HEK293 (cell line): ENCODE measurements around the gene CDK9.

Experiments
- CTCF ChIA-PET: fragments of 350-600 bp; formaldehyde crosslinking; extraction: SDS; loops from one replicate; lab custom pipeline; 2021; ENCODE audit warnings: antibody characterized with exemption; lab: Yijun Ruan, JAX
- POLR2A ChIA-PET: fragments of 300-600 bp; formaldehyde crosslinking; extraction: SDS; loops from one replicate; lab custom pipeline; 2020; ENCODE audit warnings: antibody characterized with exemption, inconsistent platforms; lab: Yijun Ruan, JAX
- H3K27ac ChIP-seq: fragments of 200-500 bp; sonication (Bioruptor generic); 2 replicates; pipeline ENCODE4 v1.5.1; 2014; ENCODE audit warnings: low read depth, low read length, control low read depth, inconsistent platforms; ENCODE audit errors: extremely low read depth
- H3K36me3 ChIP-seq, 2 experiments: fragments of 200-500 bp in 1 of 2; sonication (Bioruptor generic) in 1 of 2; 1 replicate in 1 of 2; 2 replicates in 1 of 2; pipeline ENCODE4 v1.5.1; 2014 to 2017; ENCODE audit warnings: inconsistent platforms in 2 of 2, low read length in 2 of 2; ENCODE audit not compliant: control insufficient read depth in 2 of 2, insufficient read depth in 1 of 2
- H3K4me1 ChIP-seq: fragments of 200-500 bp; sonication (Bioruptor generic); 2 replicates; pipeline ENCODE4 v1.5.1; 2014; ENCODE audit warnings: mild to moderate bottlenecking, low read length, inconsistent platforms; ENCODE audit not compliant: control insufficient read depth, insufficient read depth
- H3K4me3 ChIP-seq: 2 replicates; pipeline ENCODE4 v1.5.1; 2011; ENCODE audit warnings: low read depth, mild to moderate bottlenecking, control low read depth, low read length, moderate library complexity
- H3K9me3 ChIP-seq: fragments of 200-500 bp; sonication (Bioruptor generic); 2 replicates; pipeline ENCODE4 v1.5.1; 2014; ENCODE audit warnings: low read depth, low read length, inconsistent platforms; ENCODE audit not compliant: control insufficient read depth, insufficient read depth
- KLF16 ChIP-seq: fragments of 450-650 bp; formaldehyde crosslinking; IDR thresholded peaks from 2 replicates; pipeline ENCODE4 v1.5.1; 2017; ENCODE audit warnings: missing biosample characterization, missing genetic modification characterization
- RBAK ChIP-seq: fragments of 450-650 bp; formaldehyde crosslinking; IDR thresholded peaks from 2 replicates; pipeline ENCODE4 v1.5.1; 2016; ENCODE audit warnings: missing biosample characterization, missing genetic modification characterization
- SALL2 ChIP-seq: fragments of 450-650 bp; formaldehyde crosslinking; IDR thresholded peaks from 2 replicates; pipeline ENCODE4 v1.5.0; 2017; ENCODE audit warnings: missing biosample characterization, mild to moderate bottlenecking, missing genetic modification characterization, borderline replicate concordance
- SP2 ChIP-seq: fragments of 450-650 bp; formaldehyde crosslinking; IDR thresholded peaks from 2 replicates; pipeline ENCODE4 v1.5.1; 2016; ENCODE audit warnings: missing biosample characterization, missing genetic modification characterization
- SP3 ChIP-seq: fragments of 450-650 bp; formaldehyde crosslinking; IDR thresholded peaks from 2 replicates; pipeline ENCODE4 v1.5.1; 2016; ENCODE audit warnings: missing biosample characterization, missing genetic modification characterization
- ZBTB7A ChIP-seq: fragments of 450-650 bp; formaldehyde crosslinking; IDR thresholded peaks from 2 replicates; pipeline ENCODE4 v1.5.1; 2016; ENCODE audit warnings: low read depth, missing biosample characterization, missing genetic modification characterization
- ZFP37 ChIP-seq: fragments of 450-650 bp; formaldehyde crosslinking; IDR thresholded peaks from 2 replicates; pipeline ENCODE4 v1.5.1; 2016; ENCODE audit warnings: missing biosample characterization, missing genetic modification characterization
- ZNF157 ChIP-seq: fragments of 450-650 bp; formaldehyde crosslinking; IDR thresholded peaks from 2 replicates; pipeline ENCODE4 v1.5.1; 2016; ENCODE audit warnings: missing biosample characterization, missing genetic modification characterization
- ZNF214 ChIP-seq: fragments of 450-650 bp; formaldehyde crosslinking; IDR thresholded peaks from 2 replicates; pipeline ENCODE4 v1.5.1; 2017; ENCODE audit warnings: missing biosample characterization, mild to moderate bottlenecking, missing genetic modification characterization, borderline replicate concordance
- ZNF48 ChIP-seq: fragments of 450-650 bp; formaldehyde crosslinking; IDR thresholded peaks from 2 replicates; pipeline ENCODE4 v1.5.1; 2016; ENCODE audit warnings: missing biosample characterization, missing genetic modification characterization
- ZNF600 ChIP-seq: fragments of 450-650 bp; formaldehyde crosslinking; IDR thresholded peaks from 2 replicates; pipeline ENCODE4 v1.5.1; 2016; ENCODE audit warnings: missing biosample characterization, missing genetic modification characterization
- ZNF610 ChIP-seq: fragments of 450-650 bp; formaldehyde crosslinking; IDR thresholded peaks from 2 replicates; pipeline ENCODE4 v1.5.1; 2016; ENCODE audit warnings: missing biosample characterization, missing genetic modification characterization, borderline replicate concordance
- ZNF626 ChIP-seq: fragments of 450-650 bp; sonication (Bioruptor Pico); formaldehyde crosslinking; IDR thresholded peaks from 2 replicates; pipeline ENCODE4 v1.5.1; 2018; ENCODE audit warnings: missing biosample characterization, missing genetic modification characterization, inconsistent platforms
- ZNF701 ChIP-seq: fragments of 450-650 bp; formaldehyde crosslinking; IDR thresholded peaks from 2 replicates; pipeline ENCODE4 v1.5.1; 2016; ENCODE audit warnings: missing biosample characterization, missing genetic modification characterization
- ZSCAN30 ChIP-seq: fragments of 450-650 bp; IDR thresholded peaks from 2 replicates; pipeline ENCODE4 v1.5.1; 2018; ENCODE audit warnings: missing biosample characterization, mild to moderate bottlenecking, missing genetic modification characterization, moderate library complexity
- TF ChIP-seq, protein P1 (sequence below): IDR thresholded peaks from 2 replicates; pipeline ENCODE4 v1.6.1; 2011; ENCODE audit warnings: mild to moderate bottlenecking, low read depth, low read length, borderline replicate concordance
- TF ChIP-seq, protein P2 (sequence below): fragments of 450-650 bp; formaldehyde crosslinking; IDR thresholded peaks from 2 replicates; pipeline ENCODE4 v1.5.1; 2016; ENCODE audit warnings: missing biosample characterization, missing genetic modification characterization
- TF ChIP-seq, protein P3 (sequence below): fragments of 450-650 bp; formaldehyde crosslinking; IDR thresholded peaks from 2 replicates; pipeline ENCODE4 v1.5.1; 2016; ENCODE audit warnings: missing biosample characterization, missing genetic modification characterization
- TF ChIP-seq, protein P4 (sequence below): fragments of 450-650 bp; formaldehyde crosslinking; IDR thresholded peaks from 2 replicates; pipeline ENCODE4 v1.5.1; 2016; ENCODE audit warnings: missing biosample characterization, missing genetic modification characterization
- TF ChIP-seq, protein P5 (sequence below): fragments of 450-650 bp; formaldehyde crosslinking; IDR thresholded peaks from 2 replicates; pipeline ENCODE4 v1.5.1; 2017; ENCODE audit warnings: missing biosample characterization, missing genetic modification characterization
- TF ChIP-seq, protein P6 (sequence below): fragments of 450-650 bp; formaldehyde crosslinking; IDR thresholded peaks from 2 replicates; pipeline ENCODE4 v1.5.1; 2016; ENCODE audit warnings: missing biosample characterization, missing genetic modification characterization
- TF ChIP-seq, protein P7 (sequence below): fragments of 450-650 bp; formaldehyde crosslinking; IDR thresholded peaks from 2 replicates; pipeline ENCODE4 v1.5.1; 2016; ENCODE audit warnings: missing biosample characterization, missing genetic modification characterization, borderline replicate concordance

Gene CDK9

DNA sequence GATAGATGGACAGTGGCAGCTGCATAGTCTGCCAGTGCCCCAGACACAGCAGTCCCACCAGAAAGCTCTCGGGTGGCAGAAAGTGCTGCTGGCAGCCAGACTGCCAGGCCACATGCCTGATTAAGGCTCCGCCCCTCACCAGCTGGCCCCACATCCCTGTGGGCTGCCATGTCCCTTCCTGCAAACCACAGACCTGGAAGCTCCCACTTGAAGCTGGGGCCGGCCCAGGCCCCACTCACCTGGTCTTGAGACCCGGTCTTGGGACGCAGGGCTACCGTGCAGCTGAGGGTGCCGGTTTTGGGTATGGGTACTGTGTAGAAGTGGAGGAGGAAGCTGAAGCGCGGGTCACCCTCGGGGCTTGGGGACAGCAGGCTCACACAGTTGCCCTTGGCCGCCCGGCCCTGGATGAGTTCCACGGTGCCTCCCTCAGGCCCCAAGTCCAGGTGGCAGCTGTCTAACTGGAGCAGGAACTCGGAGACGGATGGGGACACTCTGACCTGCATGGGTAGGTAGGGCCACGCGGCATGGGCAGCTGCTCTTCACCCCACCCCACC, 32.1 kb downstream of the CDK9 start:
- POLR2A ChIA-PET = interaction anchor here (1.3 kb wide), 2 partner anchors 9 to 10 kb away, joined by 5 to 8 read pairs; no protein-coding TSS in a partner anchor
- H3K4me1 ChIP-seq = no peaks in the 10 kb centered on the region
- TF ChIP-seq ZFP37 (no peak), KLF16 (tag by site-specific recombination) (no peak), ZNF600 (tag by site-specific recombination) (no peak), ZNF214 (tag by site-specific recombination) (no peak), ZNF48 (tag by site-specific recombination) (no peak), ZNF626 (tag by site-specific recombination) (no peak), ZNF157 (no peak), SP2 (tag by site-specific recombination) (no peak), ZSCAN30 (tag by site-specific recombination) (no peak)
- TF ChIP-seq, protein P1, sequence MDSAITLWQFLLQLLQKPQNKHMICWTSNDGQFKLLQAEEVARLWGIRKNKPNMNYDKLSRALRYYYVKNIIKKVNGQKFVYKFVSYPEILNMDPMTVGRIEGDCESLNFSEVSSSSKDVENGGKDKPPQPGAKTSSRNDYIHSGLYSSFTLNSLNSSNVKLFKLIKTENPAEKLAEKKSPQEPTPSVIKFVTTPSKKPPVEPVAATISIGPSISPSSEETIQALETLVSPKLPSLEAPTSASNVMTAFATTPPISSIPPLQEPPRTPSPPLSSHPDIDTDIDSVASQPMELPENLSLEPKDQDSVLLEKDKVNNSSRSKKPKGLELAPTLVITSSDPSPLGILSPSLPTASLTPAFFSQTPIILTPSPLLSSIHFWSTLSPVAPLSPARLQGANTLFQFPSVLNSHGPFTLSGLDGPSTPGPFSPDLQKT = no peak
- TF ChIP-seq, protein P2, sequence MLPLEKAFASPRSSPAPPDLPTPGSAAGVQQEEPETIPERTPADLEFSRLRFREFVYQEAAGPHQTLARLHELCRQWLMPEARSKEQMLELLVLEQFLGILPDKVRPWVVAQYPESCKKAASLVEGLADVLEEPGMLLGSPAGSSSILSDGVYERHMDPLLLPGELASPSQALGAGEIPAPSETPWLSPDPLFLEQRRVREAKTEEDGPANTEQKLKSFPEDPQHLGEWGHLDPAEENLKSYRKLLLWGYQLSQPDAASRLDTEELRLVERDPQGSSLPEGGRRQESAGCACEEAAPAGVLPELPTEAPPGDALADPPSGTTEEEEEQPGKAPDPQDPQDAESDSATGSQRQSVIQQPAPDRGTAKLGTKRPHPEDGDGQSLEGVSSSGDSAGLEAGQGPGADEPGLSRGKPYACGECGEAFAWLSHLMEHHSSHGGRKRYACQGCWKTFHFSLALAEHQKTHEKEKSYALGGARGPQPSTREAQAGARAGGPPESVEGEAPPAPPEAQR (tag by site-specific recombination) = no peak
- TF ChIP-seq, all 188 proteins: peak for 0
- no peak overlapping the region for H3K27ac ChIP-seq
- no peak overlapping the region for H3K4me3 ChIP-seq
- peaks cover 0 to 23% of the 10 kb centered on the region in 2 experiments; a peak in 1 of 3 replicates for H3K36me3 ChIP-seq
- no peaks in the 10 kb centered on the region for H3K9me3 ChIP-seq
- CTCF ChIA-PET = interaction anchor here (0.9 to 1.2 kb wide), 3 partner anchors 12 to 83 kb away, joined by 3 to 4 read pairs (median 3); partner anchors contain the start of gene TOR2A

DNA sequence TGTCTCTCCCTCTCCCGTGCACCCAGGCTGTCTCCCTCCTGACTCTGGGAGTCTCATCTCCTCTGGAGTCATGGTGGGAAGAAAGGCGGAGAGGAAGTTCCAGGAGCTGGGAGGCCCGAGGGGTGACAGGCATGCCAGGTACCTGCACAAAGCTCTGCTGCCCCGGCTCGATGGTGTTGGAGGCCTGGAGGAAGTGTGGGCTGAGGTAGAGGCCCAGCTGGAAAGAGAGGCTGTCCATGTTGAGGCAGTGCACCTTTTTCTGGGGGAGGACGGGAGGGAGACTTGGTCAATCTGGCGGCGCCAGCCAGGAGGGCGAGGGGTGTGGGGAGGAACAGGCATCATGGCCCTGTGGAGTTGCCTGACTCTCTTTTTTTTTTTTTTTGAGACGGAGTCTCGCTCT, 32.7 kb downstream of the CDK9 start:
- POLR2A ChIA-PET = no interaction called here
- TF ChIP-seq, protein P3, sequence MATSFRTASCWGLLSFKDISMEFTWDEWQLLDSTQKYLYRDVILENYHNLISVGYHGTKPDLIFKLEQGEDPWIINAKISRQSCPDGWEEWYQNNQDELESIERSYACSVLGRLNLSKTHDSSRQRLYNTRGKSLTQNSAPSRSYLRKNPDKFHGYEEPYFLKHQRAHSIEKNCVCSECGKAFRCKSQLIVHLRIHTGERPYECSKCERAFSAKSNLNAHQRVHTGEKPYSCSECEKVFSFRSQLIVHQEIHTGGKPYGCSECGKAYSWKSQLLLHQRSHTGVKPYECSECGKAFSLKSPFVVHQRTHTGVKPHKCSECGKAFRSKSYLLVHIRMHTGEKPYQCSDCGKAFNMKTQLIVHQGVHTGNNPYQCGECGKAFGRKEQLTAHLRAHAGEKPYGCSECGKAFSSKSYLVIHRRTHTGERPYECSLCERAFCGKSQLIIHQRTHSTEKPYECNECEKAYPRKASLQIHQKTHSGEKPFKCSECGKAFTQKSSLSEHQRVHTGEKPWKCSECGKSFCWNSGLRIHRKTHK (tag by site-specific recombination) = no peak
- TF ChIP-seq, protein P4, sequence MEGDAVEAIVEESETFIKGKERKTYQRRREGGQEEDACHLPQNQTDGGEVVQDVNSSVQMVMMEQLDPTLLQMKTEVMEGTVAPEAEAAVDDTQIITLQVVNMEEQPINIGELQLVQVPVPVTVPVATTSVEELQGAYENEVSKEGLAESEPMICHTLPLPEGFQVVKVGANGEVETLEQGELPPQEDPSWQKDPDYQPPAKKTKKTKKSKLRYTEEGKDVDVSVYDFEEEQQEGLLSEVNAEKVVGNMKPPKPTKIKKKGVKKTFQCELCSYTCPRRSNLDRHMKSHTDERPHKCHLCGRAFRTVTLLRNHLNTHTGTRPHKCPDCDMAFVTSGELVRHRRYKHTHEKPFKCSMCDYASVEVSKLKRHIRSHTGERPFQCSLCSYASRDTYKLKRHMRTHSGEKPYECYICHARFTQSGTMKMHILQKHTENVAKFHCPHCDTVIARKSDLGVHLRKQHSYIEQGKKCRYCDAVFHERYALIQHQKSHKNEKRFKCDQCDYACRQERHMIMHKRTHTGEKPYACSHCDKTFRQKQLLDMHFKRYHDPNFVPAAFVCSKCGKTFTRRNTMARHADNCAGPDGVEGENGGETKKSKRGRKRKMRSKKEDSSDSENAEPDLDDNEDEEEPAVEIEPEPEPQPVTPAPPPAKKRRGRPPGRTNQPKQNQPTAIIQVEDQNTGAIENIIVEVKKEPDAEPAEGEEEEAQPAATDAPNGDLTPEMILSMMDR = no peak
- TF ChIP-seq, protein P5, sequence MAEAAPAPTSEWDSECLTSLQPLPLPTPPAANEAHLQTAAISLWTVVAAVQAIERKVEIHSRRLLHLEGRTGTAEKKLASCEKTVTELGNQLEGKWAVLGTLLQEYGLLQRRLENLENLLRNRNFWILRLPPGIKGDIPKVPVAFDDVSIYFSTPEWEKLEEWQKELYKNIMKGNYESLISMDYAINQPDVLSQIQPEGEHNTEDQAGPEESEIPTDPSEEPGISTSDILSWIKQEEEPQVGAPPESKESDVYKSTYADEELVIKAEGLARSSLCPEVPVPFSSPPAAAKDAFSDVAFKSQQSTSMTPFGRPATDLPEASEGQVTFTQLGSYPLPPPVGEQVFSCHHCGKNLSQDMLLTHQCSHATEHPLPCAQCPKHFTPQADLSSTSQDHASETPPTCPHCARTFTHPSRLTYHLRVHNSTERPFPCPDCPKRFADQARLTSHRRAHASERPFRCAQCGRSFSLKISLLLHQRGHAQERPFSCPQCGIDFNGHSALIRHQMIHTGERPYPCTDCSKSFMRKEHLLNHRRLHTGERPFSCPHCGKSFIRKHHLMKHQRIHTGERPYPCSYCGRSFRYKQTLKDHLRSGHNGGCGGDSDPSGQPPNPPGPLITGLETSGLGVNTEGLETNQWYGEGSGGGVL = no peak
- TF ChIP-seq ZNF701 (tag by site-specific recombination) (no peak), RBAK (tag by site-specific recombination) (no peak), SP3 (tag by site-specific recombination) (no peak), ZBTB7A (tag by site-specific recombination) (no peak), ZNF610 (tag by site-specific recombination) (no peak), SALL2 (no peak)
- TF ChIP-seq, protein P1 = no peak
- TF ChIP-seq, protein P6, sequence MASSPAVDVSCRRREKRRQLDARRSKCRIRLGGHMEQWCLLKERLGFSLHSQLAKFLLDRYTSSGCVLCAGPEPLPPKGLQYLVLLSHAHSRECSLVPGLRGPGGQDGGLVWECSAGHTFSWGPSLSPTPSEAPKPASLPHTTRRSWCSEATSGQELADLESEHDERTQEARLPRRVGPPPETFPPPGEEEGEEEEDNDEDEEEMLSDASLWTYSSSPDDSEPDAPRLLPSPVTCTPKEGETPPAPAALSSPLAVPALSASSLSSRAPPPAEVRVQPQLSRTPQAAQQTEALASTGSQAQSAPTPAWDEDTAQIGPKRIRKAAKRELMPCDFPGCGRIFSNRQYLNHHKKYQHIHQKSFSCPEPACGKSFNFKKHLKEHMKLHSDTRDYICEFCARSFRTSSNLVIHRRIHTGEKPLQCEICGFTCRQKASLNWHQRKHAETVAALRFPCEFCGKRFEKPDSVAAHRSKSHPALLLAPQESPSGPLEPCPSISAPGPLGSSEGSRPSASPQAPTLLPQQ (tag by site-specific recombination) = no peak
- TF ChIP-seq, protein P7, sequence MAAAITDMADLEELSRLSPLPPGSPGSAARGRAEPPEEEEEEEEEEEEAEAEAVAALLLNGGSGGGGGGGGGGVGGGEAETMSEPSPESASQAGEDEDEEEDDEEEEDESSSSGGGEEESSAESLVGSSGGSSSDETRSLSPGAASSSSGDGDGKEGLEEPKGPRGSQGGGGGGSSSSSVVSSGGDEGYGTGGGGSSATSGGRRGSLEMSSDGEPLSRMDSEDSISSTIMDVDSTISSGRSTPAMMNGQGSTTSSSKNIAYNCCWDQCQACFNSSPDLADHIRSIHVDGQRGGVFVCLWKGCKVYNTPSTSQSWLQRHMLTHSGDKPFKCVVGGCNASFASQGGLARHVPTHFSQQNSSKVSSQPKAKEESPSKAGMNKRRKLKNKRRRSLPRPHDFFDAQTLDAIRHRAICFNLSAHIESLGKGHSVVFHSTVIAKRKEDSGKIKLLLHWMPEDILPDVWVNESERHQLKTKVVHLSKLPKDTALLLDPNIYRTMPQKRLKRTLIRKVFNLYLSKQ = no peak

More for the DNA sequence above, 32.7 kb downstream of the CDK9 start:
- Histone ChIP-seq H3K27ac (no peak overlapping the region), H3K36me3 (peaks cover 0 to 17% of the 10 kb centered on the region in 2 experiments; a peak in 1 of 3 replicates), H3K9me3 (no peaks in the 10 kb centered on the region), H3K4me1 (no peaks in the 10 kb centered on the region), H3K4me3 (no peak overlapping the region)
- CTCF ChIA-PET = interaction anchor here (0.9 to 2.3 kb wide), 3 partner anchors 31 to 84 kb away, joined by 3 to 8 read pairs (median 4); partner anchors contain the start of gene TOR2A
